DMS 273 (cell line): ENCODE results near the gene LPCAT3.

Experiments
- DNase-seq: peaks from one replicate; lab custom pipeline; 2025; ENCODE audit not compliant: unreplicated experiment; lab: John Stamatoyannopoulos, UW

Gene LPCAT3

GRCh38 chr12:7001921-7002591 is 16.2 kb downstream of the LPCAT3 start:
- DNase-seq = no peak

- DNase-seq = no peak
These were observed 19.4 kb downstream of the LPCAT3 start for GRCh38 chr12:6998715-6999451.

GRCh38 chr12:6996040-6996441 is 22.2 kb downstream of the LPCAT3 start:
- no peak for DNase-seq

DNA sequence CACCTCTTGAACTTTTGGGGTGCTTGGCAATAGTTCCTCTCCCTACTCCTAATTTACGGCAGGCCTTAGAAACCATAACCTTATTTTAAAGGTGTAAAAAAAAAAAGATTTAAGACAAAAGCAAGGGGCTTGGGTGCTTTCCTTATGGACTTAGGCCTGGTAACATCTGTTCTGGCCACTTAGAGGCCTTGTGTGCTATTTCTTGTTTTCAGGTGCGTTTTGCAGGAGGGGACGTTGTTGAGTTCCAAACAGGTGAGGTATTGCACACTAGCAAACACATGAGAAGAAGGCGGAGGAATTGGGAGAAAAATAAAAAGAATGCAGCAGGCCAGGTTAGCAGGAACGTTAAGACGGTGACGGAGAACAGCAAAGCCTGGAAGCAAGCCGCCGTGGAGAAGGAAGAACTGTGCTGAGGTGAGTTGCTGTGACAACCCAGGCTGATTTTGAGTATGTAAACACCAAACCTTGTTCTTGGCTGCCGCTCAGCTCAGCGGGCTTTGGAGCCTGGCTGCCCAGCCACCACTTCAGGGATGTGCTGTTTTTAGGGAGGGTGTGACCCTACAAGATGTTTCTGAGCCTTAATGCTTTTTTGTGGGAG is 30.2 kb downstream of the LPCAT3 start:
- no peak for DNase-seq

DNA sequence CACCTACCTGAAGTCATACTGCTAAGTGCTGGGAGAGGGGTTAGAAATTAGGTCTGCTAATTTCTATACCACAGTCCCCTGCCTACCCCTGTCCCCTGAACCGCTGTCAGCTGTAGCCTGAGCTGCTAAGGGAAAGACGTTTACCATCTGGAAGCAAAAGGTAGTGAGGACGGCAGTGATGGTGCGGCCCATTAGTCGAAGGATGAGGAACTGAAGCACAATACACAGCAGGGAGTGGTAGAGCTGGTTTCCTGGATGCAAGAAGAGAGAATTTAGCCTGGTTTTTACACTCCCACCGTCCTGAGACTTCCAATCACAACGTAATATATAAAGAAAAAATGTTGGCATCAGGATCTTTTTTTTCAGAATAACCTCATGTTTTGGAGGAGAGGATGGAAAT is 35.7 kb downstream of the LPCAT3 start:
- no peak for DNase-seq

- no peak for DNase-seq
These were observed 36.9 kb downstream of the LPCAT3 start for GRCh38 chr12:6981152-6982052.

DNA sequence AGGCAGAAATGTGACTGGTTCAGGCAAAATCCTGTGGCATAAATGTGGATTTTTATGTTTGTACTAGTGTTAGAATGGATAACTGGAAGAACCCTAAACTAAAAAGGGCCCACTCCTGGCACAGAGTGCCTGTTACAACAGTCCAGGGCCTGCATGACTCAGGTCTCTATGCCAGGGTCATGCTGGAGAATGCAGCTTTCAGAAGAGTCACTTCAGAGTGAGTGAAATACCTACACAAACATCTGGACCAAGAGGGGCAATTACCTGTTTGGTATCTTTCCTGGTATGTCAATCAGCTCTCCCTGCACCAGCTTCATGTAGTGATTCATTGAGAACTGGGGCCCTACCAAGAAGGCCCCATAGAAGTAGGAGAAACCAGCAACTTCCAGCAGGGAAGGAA is 37.5 kb downstream of the LPCAT3 start:
- DNase-seq = no peak

GRCh38 chr12:6980075-6980474 is 38.2 kb downstream of the LPCAT3 start:
- no peak for DNase-seq

DNA sequence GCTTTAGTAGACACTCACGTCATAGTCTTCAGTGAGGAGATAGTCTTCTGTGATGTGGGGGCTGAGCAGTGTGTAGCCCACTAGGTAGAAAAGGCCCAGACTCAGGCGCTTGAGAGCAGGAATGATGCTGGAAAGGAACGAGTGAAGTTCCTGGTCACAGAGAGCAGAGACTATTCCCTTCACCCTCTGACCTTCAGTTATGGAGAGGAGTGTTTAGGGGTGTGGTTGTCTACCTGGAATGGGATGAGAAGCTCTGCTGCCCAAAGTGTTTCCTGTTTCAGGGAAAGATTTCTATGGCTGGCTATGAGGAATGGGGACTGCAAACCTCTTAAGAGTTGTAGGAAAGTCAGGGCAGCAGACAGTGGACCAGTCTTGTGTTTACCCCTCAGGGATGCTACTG is 38.8 kb downstream of the LPCAT3 start:
- no peak for DNase-seq

GRCh38 chr12:6979021-6979420 is 39.3 kb downstream of the LPCAT3 start:
- DNase-seq = no peak

- DNase-seq = no peak
These were observed 39.7 kb downstream of the LPCAT3 start for GRCh38 chr12:6978611-6979011.

- DNase-seq = no peak
These were observed 40.1 kb downstream of the LPCAT3 start for GRCh38 chr12:6978188-6978587.

DNA sequence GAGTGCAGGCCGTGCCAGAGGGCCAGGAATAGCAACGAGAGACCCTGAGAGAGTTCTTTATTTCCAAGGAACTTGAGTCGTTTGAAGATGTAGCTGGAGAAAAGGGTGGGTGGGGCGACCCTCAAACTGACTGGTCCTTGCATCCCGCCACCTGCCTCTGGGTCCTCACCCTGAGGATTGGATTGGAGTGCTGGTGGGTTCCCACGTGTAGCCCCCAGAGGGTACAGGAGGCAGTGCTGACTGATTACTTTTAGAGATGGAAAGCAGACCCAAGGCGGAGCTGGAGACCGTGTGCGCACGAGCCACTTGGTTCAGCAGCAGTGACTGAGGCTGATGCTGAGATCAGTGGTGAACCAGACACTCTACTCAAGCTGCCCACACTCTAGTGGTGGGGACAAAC is 40.6 kb downstream of the LPCAT3 start:
- no peak for DNase-seq

DNA sequence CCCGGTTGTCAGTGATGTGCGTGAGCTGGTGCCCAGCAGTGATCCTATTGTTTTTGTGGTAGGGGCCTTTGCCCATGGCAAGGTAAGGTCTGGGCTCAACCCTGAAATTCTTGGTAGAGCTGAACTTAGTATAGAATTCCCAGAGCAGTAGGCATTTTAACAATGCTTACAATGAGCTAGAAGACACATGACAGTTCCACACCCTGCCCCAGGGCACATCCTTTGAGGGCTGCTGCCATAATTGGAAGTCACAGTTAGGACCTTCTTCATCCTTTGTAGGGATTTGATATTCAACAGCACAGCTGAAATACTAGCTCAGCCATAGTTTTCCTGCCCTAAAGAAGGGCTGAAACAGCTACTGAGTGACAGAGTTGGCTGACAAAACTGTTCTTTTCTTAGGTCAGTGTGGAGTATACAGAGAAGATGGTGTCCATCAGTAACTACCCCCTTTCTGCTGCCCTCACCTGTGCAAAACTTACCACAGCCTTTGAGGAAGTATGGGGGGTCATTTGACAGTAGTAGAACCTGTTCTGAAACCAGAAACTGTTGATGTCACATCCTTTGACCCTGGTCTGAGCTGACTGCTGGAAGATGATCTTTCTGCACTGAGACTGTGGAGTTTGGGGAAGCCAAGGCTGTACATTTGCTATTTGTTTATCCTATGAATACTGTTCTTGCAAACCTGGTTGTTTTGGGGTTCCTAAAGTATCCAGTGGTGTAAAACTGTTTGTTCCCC is 42.8 kb downstream of the LPCAT3 start:
- DNase-seq = no peak

GRCh38 chr12:6974180-6974579 is 44.1 kb downstream of the LPCAT3 start:
- no peak for DNase-seq

GRCh38 chr12:6970096-6970527 is 48.2 kb downstream of the LPCAT3 start:
- no peak for DNase-seq

DNA sequence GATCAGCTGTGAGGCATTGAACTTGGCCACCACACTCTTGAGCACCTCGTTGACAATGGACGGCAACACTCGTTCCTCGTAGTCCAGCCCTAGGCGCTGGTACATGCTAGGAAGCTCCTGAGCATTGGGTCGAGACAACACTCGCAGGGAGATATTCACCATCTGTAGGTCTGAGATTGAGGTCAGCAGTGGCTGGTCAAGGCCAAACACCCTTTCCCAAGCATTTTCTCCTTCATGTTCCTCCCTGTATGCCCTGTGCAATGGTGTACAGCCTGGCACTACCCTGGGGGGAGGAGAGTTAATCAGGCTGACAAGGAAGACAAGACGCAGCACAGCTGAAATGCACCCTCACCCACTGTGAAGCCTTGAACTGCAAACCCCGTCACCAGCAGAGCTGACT is 49.9 kb downstream of the LPCAT3 start:
- no peak for DNase-seq

DNA sequence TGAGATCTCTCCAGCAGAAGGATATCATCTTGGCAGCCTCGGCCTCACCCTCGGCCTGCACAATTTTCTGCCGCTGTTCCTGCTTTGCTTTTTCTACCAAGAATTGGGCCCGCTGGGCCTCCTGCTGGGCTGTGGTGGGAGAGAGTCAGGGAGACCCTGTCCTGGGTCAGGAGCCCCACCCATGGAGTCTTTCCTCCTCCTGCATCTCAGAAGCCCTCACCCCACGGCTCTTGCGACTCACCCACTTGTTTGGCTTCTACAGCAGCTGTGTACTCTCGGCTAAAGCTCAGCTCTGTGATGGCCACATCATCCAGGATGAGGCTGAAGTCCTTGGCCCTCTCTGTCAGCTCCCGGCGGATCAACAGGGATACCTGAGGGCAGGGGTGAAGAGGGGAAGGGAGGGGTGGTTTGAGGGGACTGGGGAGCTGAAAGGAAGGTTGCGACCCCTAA is 50.6 kb downstream of the LPCAT3 start:
- DNase-seq = no peak

DNA sequence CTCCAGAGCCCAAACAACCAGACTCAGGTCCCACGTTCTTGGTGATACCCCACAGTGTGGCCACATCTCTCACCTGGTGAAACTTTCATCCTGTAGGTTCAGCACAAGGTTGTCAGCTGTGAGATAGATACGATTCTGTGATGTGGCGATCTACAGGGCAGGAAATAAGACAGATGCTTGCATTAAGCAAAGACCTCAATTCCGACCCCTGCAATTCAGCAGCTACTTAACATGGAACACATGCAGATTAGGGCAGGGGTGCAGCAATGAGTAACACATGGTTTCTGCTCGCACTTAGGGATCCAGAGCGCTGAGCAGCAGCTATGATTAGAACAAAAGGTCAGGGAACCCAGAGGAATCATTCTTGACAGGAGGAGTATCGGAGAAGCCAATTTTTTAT is 51.9 kb downstream of the LPCAT3 start:
- no peak for DNase-seq

DNA sequence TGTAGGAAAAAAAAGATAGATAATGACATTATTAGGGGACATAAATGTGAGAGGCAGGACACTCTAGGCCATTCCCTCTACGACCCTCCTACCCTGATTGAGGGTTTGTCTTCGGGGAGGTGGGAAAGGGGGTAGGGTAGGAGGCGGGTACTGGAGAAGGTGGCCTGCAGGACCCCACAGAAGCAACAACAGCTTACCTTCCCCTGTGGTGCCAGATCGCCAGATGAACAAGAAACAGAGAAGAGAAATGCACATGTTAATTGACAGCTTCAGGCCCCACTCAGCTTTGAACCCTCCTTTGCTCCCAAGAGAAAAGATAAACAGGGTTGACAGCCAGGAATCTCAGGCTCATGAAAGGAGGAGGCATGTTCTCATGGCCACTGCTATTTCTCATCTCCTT is 52.6 kb downstream of the LPCAT3 start:
- peak; percentile 43 for DNase-seq
